ENCODE results near the gene DES.

- TF ChIP-seq CTCF (IDR thresholded peaks at IDR 0.05; ENCODE audit: low read length) (no peak), EZH2phosphoT487 (IDR thresholded peaks at IDR 0.05; ENCODE audit: low read length) (no peak), EZH2 (optimal IDR thresholded peaks at IDR 0.05; ENCODE audit: low read depth, low read length) (no peak)
Measured at GRCh38 chr2:219409619-219410018, 8.6 kb upstream of the DES start.
